Smooth muscle cell (in vitro differentiated cells): ENCODE measurements around the gene MCM7. TPM values are rescaled to one million over a fixed set of nuclear protein-coding genes. Genes with fewer than 3 reads are reported as not detected.

Source experiments
- DNase-seq: peaks from one replicate; lab custom pipeline; 2025; ENCODE audit not compliant: unreplicated experiment; lab: John Stamatoyannopoulos, UW
- H2AFZ ChIP-seq: fragments of 200-600 bp; sonication (generic); 2 replicates; pipeline ENCODE4 v1.6.0; 2016; ENCODE audit warnings: antibody characterized with exemption, low read depth, mild to moderate bottlenecking
- H3F3A ChIP-seq: fragments of 200-600 bp; sonication (generic); 2 replicates; pipeline ENCODE4 v1.6.0; 2017; ENCODE audit warnings: antibody characterized with exemption, low read depth
- H3K27ac ChIP-seq: fragments of 200-600 bp; sonication (generic); 2 replicates; pipeline ENCODE4 v1.5.1; 2016; ENCODE audit warnings: low read depth, mild to moderate bottlenecking
- H3K27me3 ChIP-seq: fragments of 200-600 bp; sonication (generic); 2 replicates; pipeline ENCODE4 v1.6.1; 2016; ENCODE audit warnings: low read depth, mild to moderate bottlenecking
- H3K36me3 ChIP-seq: fragments of 200-600 bp; sonication (generic); 2 replicates; pipeline ENCODE4 v1.5.1; 2016; ENCODE audit warnings: low read depth
- H3K4me1 ChIP-seq: fragments of 200-600 bp; sonication (generic); 2 replicates; pipeline ENCODE4 v1.5.1; 2016; ENCODE audit warnings: low read depth
- H3K4me2 ChIP-seq: fragments of 200-600 bp; sonication (generic); 2 replicates; pipeline ENCODE4 v1.6.0; 2016; ENCODE audit warnings: mild to moderate bottlenecking
- H3K4me3 ChIP-seq: fragments of 200-600 bp; sonication (generic); 2 replicates; pipeline ENCODE4 v1.5.1; 2016; ENCODE audit warnings: mild to moderate bottlenecking
- H3K79me2 ChIP-seq: fragments of 200-600 bp; sonication (generic); 2 replicates; pipeline ENCODE4 v1.6.0; 2016; ENCODE audit warnings: low read depth, mild to moderate bottlenecking
- H3K9ac ChIP-seq: fragments of 200-600 bp; sonication (generic); 2 replicates; pipeline ENCODE4 v1.6.0; 2016; ENCODE audit warnings: low read depth
- H3K9me3 ChIP-seq: fragments of 200-600 bp; sonication (generic); replicated peaks from 2 replicates; pipeline ENCODE4 v1.5.1; 2016; ENCODE audit warnings: low read depth
- H4K20me1 ChIP-seq: fragments of 200-600 bp; sonication (generic); 2 replicates; pipeline ENCODE4 v1.6.0; 2016; ENCODE audit warnings: low read depth
- CTCF ChIP-seq: fragments of 200-600 bp; sonication (generic); IDR thresholded peaks from 2 replicates; pipeline ENCODE4 v1.5.1; 2017; ENCODE audit warnings: borderline replicate concordance, mild to moderate bottlenecking, antibody characterized with exemption; ENCODE audit not compliant: insufficient read depth, poor library complexity, severe bottlenecking
- WGBS: methylation state at CpG from one replicate; pipeline ENCODE4 v1.1.7; 2016; ENCODE audit warnings: low lambda C conversion rate; 5-methylcytosine and 5-hydroxymethylcytosine counted together
- polyA plus RNA-seq: library from polyadenylated mRNA; unstranded; fragments of >200 nt; fragmentation: Nextera tagmentation; extraction: Ambion mirVana; gene quantifications from 2 replicates; pipeline ENCODE4 v1.2.1, GENCODE V29; 2016
- total RNA-seq: library from RNA; depleted of rRNA; stranded (reverse); fragments of >200 nt; gene quantifications from 2 replicates; pipeline ENCODE4 v1.2.3, GENCODE V29; 2014

MCM7 gene
- total and polyA plus RNA-seq, 2 experiments from 2014 or later: 47.6 to 56.9 TPM

DNA sequence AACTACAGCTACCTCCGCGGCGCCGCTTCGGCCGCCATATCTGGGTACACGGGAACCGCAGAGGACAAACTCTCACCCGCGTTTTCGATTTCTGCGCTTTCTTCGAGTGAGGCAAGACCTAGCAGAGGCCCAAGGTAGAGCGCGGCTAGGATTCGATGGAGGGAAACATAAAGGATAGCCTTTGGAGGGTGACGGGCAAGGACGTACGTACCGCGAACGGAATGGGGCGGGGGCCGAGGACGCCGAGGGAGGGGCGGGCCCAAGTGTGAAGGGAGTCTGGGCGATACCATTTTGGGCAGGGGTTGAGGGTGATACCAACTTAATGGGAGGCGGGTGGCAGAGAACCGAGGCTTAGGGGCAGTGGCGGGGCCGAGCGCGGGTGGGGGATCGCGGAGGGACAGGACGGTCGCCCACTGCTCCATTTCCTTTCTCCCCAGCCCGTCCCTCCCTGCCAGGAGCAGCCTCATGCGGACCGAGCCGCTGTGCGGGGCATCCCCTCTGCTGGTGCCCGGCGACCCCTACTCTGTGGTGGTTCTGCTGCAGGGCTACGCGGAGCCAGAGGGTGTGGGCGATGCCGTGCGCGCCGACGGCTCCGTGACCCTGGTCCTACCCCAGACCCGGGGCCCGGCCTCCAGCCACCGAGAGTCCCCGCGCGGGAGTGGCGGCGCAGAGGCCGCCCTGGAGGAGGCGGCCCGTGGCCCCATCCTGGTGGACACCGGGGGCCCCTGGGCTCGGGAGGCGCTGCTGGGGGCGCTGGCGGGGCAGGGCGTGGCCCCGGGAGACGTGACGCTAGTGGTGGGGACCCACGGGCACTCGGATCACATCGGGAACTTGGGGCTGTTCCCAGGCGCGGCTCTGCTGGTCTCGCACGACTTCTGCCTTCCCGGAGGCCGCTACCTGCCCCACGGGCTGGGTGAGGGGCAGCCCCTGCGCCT lies 26.0 kb upstream of the MCM7 start, which contains the start of gene MBLAC1:
MBLAC1 (plus strand) TSS at position 37 of the 935 bp plus-strand sequence; CDS start at position 466, 429 bp downstream.
- peak within 1 kb of the TSS; percentile 99 for H2AFZ ChIP-seq
- H3K4me1 ChIP-seq: peaks cover 5% of the 10 kb centered on the region
- peak within 1 kb of the TSS; percentile 98 for H3K4me3 ChIP-seq
- peaks cover 6% of the 10 kb centered on the region for H3F3A ChIP-seq
- peak; percentile 62 for DNase-seq
- peak within 1 kb of the TSS; percentile 95 for H3K27ac ChIP-seq
- under 1% methylated on average over 54 of the region's 85 CpGs for WGBS
- no peaks in the 10 kb centered on the region for H3K79me2 ChIP-seq
- H3K4me2 ChIP-seq: peak within 1 kb of the TSS; percentile 97
- no peak for TF ChIP-seq CTCF
- no peaks in the 10 kb centered on the region for H4K20me1 ChIP-seq
- H3K27me3 ChIP-seq: no peaks in the 10 kb centered on the region
- no peaks in the 10 kb centered on the region for H3K9me3 ChIP-seq
- peak within 1 kb of the TSS; percentile 95 for H3K9ac ChIP-seq
- H3K36me3 ChIP-seq: no peaks in the 10 kb centered on the region

DNA sequence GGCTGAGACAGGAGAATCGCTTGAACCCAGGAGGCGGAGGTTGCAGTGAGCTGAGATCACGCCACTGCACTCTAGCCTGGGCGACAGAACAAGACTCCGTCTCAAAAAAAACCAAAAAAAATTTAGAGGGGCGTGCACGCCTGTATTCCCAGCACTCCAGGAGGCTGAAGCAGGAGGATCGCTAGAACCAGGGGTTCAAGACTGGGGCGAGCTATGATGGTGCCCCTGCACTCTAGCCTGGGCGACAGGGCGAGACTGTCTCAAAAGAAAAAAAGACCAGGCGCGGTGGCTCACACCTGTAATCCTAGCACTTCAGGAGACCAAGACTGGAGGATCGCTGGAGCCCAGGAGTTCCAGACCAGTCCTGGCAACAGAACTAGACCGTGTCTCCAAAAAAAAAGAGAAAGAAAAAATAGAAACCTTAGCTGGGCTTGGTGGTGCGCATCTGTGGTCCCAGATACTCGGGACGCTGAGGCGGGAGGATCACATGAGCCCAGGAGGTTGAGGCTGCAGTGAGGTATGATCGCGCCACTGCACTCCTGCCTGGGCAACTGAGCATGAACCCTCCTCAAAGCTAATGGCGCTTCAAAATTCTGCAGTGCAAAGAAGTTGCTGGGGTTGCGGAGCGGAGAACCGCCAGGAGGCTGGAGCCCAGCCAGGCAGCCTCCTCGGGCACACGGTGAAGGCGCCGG lies 25.2 kb upstream of the MCM7 start:
- peak overlapping the region; percentile 95 for H3K9ac ChIP-seq
- H3K9me3 ChIP-seq: no peaks in the 10 kb centered on the region
- peak overlapping the region; percentile 98 for H3K4me3 ChIP-seq
- H3K4me1 ChIP-seq: peaks cover 5% of the 10 kb centered on the region
- WGBS: 18% methylated on average over 29 of the region's 29 CpGs
- peaks cover 6% of the 10 kb centered on the region for H3F3A ChIP-seq
- no peak for DNase-seq
- no peaks in the 10 kb centered on the region for H3K27me3 ChIP-seq
- peak overlapping the region; percentile 99 for H2AFZ ChIP-seq
- H3K27ac ChIP-seq: peak overlapping the region; percentile 95
- no peaks in the 10 kb centered on the region for H4K20me1 ChIP-seq
- TF ChIP-seq CTCF: no peak
- H3K4me2 ChIP-seq: peak overlapping the region; percentile 97
- H3K79me2 ChIP-seq: peaks cover 2% of the 10 kb centered on the region
- no peaks in the 10 kb centered on the region for H3K36me3 ChIP-seq

DNA sequence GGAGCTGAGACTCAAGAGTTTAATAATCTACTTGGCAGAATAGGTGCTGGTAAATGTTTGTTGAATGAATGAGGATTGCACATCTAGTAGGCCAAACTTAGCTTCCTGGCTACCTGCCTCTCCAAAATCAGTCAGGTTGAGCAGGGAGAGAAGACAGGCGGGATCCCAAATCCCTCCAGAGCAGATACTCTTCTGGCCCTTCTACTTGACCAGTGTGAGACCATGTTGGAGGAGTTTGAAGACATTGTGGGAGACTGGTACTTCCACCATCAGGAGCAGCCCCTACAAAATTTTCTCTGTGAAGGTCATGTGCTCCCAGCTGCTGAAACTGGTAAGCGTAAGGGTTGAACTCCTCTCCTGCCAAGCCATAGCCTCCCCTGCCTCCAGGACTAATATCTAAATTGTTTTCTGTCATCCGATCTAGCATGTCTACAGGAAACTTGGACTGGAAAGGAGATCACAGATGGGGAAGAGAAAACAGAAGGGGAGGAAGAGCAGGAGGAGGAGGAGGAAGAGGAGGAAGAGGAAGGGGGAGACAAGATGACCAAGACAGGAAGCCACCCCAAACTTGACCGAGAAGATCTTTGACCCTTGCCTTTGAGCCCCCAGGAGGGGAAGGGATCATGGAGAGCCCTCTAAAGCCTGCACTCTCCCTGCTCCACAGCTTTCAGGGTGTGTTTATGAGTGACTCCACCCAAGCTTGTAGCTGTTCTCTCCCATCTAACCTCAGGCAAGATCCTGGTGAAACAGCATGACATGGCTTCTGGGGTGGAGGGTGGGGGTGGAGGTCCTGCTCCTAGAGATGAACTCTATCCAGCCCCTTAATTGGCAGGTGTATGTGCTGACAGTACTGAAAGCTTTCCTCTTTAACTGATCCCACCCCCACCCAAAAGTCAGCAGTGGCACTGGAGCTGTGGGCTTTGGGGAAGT lies 23.4 kb upstream of the MCM7 start:
- Histone ChIP-seq H3F3A (peaks cover 9% of the 10 kb centered on the region), H3K4me3 (no peak overlapping the region), H3K9me3 (no peaks in the 10 kb centered on the region), H3K27me3 (no peaks in the 10 kb centered on the region), H3K36me3 (no peaks in the 10 kb centered on the region), H2AFZ (no peak overlapping the region), H3K4me1 (peaks cover 9% of the 10 kb centered on the region), H3K79me2 (peaks cover 10% of the 10 kb centered on the region), H4K20me1 (no peaks in the 10 kb centered on the region), H3K9ac (no peak overlapping the region), H3K27ac (no peak overlapping the region), H3K4me2 (no peak overlapping the region)
- TF ChIP-seq CTCF: no peak
- WGBS: 96% methylated on average over 4 of the region's 4 CpGs
- DNase-seq: no peak
